ENCODE measurements around the gene ARID3B.
"Not testable (repeated sequence)": the region's sequence is repeated elsewhere in the genome, so short reads cannot be mapped to it uniquely, and the experiment has no call there.

GRCh38 chr15:74539521-74539920, 1.5 kb upstream of the ARID3B start:
- TF ChIP-seq RCOR1 (IDR thresholded peaks at IDR 0.05; ENCODE audit: low read length); RFX5 (IDR thresholded peaks at IDR 0.05; ENCODE audit: low read length); IRF3 (IDR thresholded peaks at IDR 0.05; ENCODE audit: low read depth, low read length); TAF1 (IDR thresholded peaks at IDR 0.05; ENCODE audit: borderline replicate concordance, low read depth, low read length); TCF12 (IDR thresholded peaks at IDR 0.05): not testable (repeated sequence)
- TF ChIP-seq, protein P1, sequence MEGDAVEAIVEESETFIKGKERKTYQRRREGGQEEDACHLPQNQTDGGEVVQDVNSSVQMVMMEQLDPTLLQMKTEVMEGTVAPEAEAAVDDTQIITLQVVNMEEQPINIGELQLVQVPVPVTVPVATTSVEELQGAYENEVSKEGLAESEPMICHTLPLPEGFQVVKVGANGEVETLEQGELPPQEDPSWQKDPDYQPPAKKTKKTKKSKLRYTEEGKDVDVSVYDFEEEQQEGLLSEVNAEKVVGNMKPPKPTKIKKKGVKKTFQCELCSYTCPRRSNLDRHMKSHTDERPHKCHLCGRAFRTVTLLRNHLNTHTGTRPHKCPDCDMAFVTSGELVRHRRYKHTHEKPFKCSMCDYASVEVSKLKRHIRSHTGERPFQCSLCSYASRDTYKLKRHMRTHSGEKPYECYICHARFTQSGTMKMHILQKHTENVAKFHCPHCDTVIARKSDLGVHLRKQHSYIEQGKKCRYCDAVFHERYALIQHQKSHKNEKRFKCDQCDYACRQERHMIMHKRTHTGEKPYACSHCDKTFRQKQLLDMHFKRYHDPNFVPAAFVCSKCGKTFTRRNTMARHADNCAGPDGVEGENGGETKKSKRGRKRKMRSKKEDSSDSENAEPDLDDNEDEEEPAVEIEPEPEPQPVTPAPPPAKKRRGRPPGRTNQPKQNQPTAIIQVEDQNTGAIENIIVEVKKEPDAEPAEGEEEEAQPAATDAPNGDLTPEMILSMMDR (IDR thresholded peaks at IDR 0.05) = not testable (repeated sequence)
- TF ChIP-seq, protein P2, sequence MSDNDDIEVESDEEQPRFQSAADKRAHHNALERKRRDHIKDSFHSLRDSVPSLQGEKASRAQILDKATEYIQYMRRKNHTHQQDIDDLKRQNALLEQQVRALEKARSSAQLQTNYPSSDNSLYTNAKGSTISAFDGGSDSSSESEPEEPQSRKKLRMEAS (IDR thresholded peaks at IDR 0.05; ENCODE audit: low read depth) = not testable (repeated sequence)

Data from SK-N-SH (cell line).